Stimulated activated CD8-positive, alpha-beta memory T cell treated with anti-CD3 and anti-CD28 coated beads, Interleukin-7, amount 100 ng/mL, for 24 hours (primary cell): ENCODE data around the gene GALNT7.
A peak's percentile ranks its signal among the peaks of the same experiment; 100 is the strongest.

Source experiments
- DNase-seq: peaks from one replicate; pipeline ENCODE4 v3.0.0-alpha.2; 2020; ENCODE audit warnings: low read depth

GALNT7 gene

DNA sequence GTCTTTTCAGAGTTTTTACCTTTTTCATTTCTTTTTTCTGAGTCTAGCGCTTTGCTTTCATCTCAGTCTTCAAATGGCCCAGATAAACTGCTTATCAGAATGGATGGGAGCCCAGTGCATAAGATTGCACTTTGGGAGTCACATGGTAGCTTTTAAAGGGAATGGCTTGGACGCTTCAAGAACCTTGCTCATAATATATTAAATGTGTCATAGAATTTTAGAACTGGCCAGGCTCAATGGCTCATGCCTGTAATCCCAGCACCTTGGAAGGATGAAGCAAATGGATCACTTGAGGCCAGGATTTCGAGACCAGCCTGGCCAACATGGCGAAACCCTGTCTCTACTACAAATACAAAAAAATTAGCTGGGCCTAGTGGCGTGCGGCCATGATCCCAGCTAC lies 97.1 kb downstream of the GALNT7 start:
- no peak for DNase-seq

DNA sequence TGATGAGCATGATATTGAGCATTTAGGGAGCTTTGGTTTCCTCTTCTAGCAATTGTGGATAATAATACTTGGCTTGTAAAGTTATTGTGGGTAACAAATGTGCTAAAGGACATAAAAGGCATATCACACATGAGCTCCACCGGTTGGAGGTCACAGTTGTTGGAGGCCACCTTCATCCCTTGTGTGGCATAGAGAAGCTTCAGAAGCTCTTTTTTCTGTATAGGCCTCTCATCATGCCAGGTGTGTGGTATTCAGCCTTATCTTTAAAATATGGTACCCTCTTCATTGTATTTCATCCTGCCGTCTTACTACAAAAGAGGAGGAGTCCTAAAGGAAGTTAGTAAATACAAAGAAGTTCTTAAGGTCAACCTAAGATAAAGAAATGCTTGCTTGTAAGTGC lies 99.1 kb downstream of the GALNT7 start:
- no peak for DNase-seq

DNA sequence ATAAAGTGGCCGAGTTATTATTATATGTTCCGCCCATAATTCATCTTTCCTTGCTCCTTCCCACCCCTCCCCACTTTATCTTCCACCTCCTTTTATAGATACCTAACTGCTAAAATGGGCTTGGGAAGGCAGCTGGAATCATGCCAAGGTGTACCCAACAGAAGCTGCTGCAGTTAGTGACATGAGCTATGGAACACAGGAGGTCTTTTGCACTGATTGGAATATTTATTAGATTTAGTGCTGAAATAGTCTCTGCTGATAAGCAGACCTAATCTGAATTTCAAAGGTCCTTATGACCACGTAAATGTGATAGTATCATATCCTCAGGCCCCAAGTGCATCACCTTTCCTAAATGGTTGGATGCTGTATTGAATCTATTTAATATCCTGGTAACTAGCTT lies 100.7 kb downstream of the GALNT7 start:
- DNase-seq: no peak

DNA sequence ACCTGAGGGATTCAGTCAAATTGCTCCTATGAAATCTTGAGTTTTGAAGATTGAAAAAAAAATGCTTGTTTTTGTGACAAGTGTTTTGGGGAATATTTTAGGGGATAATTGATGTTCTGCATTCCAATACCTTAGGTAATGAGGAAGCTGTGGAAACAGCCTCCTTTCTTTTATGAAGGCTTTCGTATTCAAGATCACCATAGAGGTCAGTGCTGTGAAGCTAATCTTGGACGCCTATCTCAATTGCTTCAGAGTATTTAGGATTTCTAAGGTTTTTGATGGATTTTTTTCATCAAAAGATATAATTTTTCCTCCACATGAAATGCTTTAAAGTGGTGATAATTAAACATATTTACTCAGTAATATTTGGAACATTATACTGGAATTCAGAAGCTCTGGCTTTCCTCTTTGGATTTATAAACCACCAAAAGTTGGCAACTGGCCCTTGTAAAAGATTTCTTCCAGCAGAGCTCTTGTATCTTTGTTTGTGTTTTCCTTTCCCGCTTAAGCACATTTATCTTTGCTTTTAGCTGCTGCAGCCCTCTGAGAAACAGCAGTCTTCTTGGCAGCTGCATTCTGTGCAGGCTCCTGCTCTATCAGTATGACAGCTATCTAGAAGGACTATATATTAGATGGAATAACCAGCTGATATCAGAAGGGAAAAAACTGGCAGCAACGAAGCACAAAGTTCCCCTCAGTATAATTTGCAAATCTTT lies 101.9 kb downstream of the GALNT7 start:
- DNase-seq: no peak

DNA sequence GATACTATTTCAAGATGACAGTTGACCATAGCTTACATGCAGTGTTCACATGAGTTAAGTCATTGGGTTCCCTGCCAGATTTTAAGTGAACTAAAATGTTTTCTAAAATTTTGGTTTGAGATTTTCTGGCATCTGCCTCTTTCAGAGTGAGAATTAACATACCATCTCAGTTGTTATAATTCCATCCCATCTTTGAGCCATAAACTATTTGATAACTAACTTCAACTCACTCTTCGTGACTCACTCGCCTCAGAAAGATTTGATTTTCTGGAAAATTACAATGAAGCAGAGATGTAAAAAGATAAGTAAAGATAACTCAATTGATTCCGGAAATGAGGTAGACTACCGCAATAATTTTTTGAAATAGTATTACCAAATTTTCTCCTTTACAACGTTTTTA lies 103.7 kb downstream of the GALNT7 start:
- DNase-seq: no peak

GRCh38 chr4:173272996-173273395 lies 104.4 kb downstream of the GALNT7 start:
- DNase-seq: no peak

- DNase-seq: no peak
Measured at GRCh38 chr4:173273941-173274340, 105.3 kb downstream of the GALNT7 start.

DNA sequence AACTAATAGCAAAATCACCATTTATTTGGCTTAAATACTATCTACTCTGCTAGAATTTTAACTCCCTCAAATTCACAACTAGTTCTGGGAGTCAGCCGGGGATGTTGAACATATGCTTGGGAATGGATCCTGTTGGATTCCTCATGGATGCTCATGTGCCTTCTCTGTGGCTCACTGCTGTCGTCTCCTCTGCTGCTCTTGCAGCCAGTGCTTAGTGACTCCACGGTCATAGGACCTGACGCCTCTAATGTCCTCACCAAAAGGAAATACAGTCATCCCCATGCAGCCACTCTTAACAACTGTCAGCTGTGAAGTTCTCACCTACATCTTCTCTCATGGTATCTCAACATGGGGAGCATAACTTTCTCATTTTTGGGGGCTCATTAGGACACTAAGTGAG lies 106.1 kb downstream of the GALNT7 start:
- no peak for DNase-seq

DNA sequence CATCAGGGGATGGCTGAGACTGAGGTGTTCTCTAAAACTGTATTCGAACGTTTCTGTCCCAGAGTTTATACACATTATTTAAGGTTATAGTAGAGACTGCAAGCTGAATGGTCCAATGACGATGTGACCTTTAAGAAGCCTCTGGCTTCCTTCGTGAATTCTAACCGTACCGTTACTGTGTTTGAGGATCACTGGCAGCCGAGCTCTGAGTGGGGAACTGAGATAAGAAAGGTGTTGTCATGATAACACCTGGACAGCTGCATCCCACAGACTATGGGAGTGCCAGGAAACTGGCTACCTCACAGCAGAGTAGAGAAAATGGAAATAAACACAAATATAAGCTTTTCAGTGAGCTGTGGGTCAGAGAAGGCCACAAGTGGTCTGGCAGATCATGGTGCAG lies 106.5 kb downstream of the GALNT7 start:
- no peak for DNase-seq

- DNase-seq: no peak
Measured at GRCh38 chr4:173277340-173277739, 108.7 kb downstream of the GALNT7 start.

GRCh38 chr4:173280998-173281397 lies 112.4 kb downstream of the GALNT7 start:
- DNase-seq: no peak

- DNase-seq: no peak
Measured at GRCh38 chr4:173281406-173282255, 113.0 kb downstream of the GALNT7 start.

GRCh38 chr4:173282256-173282562 lies 113.6 kb downstream of the GALNT7 start:
- no peak for DNase-seq

DNA sequence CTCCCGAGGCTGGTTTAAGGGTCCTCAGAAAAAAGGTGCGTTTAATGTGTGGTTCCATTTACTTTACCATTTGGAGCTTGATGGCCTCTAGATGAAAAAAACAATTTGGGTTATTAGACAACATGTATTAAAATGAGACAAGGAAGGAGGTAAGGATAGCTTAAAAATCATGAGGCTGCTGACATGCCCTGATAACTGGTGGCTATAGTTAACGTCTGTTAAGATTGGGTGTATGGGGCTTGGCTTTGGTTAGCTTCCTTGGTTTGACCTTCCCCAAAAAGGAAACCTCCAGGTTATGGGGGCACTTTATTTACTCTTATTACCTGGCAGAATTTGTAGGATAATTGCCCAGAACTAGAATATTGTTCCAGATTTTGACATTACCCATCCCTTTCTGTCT lies 114.0 kb downstream of the GALNT7 start:
- no peak for DNase-seq

GRCh38 chr4:173284463-173284862 lies 115.9 kb downstream of the GALNT7 start:
- no peak for DNase-seq

DNA sequence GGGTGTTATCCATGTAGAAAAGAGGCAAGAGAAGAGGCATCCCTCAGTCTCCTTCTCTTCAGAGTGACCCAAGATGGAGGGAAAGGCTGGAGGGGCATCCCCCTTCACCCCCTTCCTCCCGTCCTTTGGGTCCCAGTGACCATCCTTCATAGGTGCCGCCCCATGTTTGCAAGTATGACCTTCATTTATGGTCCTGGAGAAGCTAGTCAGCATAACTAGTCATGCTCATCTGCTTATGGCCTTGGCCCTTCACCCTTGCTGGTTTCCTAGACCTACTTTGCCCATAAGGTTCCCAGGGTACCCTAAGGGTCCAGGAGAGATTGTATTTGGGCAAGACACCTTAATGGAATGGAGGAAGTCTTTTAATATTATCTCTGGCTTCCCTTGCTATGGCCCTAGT lies 118.9 kb downstream of the GALNT7 start:
- DNase-seq: no peak

DNA sequence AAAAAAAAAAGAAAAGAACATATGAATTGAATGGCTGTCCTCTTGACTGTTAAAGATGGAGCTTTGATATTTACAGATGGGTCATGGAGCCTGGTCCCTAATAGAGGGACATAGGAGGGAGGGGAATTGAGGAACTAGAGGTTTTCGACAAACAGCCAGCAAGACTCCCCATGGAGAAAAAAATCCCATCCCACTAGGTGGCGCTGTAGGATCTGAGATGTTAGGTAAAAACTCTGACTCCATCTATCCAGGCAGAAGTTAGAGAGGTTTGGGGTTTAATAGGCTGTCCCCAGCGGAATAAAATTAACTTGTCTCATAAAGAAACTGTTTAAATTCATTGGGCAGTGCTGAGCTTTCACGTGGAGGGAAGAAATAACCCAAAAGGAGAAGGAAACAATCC lies 119.7 kb downstream of the GALNT7 start:
- peak; percentile 45 for DNase-seq

DNA sequence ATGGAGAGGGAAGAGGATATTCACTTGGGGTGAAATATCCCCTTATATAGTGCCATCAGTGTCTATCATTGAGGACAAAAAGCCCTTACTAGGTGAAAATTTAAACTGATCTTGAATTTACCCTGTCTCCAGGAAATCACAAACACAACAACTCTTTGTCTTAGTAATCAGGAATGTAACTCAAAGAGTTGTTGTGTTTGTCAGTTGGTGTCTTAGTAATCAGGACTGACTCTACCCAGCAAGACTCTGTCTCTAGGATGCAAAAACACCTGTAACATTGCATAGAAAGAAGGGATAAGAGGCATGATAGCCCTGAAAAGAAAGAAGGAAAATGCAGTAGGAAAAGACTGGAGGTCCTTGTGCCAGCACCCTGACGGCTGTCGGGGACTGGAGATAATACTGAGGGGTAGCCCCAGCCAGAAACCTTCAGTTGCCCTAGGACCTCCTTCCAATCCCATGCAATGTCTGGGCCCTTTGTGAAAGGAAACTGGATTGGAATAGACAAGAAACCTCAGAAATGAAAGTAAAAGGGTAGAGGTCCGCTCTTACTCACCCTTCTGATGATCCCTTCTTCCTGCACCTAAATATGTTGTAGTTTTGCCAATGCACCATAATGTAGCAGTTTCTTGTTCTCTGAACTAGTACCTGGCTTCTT lies 120.2 kb downstream of the GALNT7 start:
- no peak for DNase-seq

- DNase-seq: no peak
Measured at GRCh38 chr4:173289353-173289727, 120.7 kb downstream of the GALNT7 start.

- DNase-seq: no peak
Measured at GRCh38 chr4:173291899-173292298, 123.3 kb downstream of the GALNT7 start.

DNA sequence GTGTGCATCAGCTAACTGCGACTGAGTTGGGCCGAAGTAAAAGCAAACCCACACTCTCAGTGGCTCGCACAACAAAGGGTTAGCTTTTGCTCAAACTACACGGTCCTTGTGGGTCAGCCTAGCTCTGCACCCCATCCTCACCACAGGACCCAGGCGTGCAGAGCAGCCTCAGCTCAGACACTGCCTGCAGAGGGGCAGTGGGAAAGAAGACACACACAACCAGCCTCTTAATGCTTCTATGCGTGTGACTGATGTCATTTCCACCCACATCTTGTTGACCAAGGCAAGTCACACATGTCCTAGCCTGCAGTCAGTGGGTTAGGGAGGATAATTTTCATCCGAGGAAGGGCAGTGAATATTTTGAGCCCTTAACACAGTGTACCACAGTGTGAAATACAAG lies 125.1 kb downstream of the GALNT7 start:
- no peak for DNase-seq

DNA sequence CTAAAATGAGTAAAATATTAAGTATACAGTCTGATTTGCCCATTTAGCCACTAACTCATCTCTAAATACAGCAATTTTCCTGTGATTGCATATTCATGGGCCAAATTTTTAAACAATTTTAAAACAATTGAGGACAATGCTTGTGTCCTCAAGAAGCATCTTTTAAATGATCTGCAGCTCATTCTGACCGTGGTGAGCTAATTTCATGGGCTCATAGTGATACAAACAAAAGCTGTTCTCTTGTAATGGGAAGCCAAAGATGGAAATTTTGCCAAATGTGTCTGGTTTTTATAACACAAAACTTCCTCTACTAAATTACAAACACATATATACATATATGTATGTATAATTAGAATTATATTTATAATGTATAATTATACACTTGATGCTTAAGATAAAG lies 125.8 kb downstream of the GALNT7 start:
- no peak for DNase-seq

- no peak for DNase-seq
Measured at GRCh38 chr4:173301518-173302201, 133.0 kb downstream of the GALNT7 start.
